HCT116 (cell line): Measurements from ENCODE around the gene DTD1. TPM values are rescaled to one million over a fixed set of nuclear protein-coding genes. Genes with fewer than 3 reads are reported as not detected.

Experiments
- ATAC-seq: fragments of 200-7000 bp; cut with Tn5 transposase; 2 replicates; pipeline ENCODE4 v1.9.1; 2020; ENCODE audit warnings: mild to moderate bottlenecking, moderate library complexity
- BruUV-seq: library from RNA; stranded (reverse); fragments of 400-500 nt; replicated peaks from 2 replicates; lab custom pipeline; 2021; lab: Mats Ljungman, UMichigan
- CTCF ChIA-PET: fragments of 300-600 bp; sonication (Branson Sonifier 250); formaldehyde crosslinking; loops from one replicate; lab custom pipeline; 2021; ENCODE audit warnings: antibody characterized with exemption; lab: Charles Lee
- POLR2A ChIA-PET: fragments of 300-600, 350-600 bp; sonication (Branson Sonifier 250); formaldehyde crosslinking; loops from one replicate; lab custom pipeline; 2021; ENCODE audit warnings: antibody characterized with exemption; lab: Charles Lee
- RAD21 ChIA-PET, 2 experiments: fragments of 300-600 bp; sonication (Branson Sonifier 250); formaldehyde crosslinking; loops; one replicate each; lab custom pipeline; 2023; ENCODE audit warnings: low total read pairs in 2 of 2; ENCODE audit not compliant: uncharacterized antibody in 2 of 2, unreplicated experiment in 2 of 2, low non-redundant PET in 1 of 2; lab: Charles Lee
- DNase-seq: peaks from one replicate; pipeline ENCODE4 v3.0.0-alpha.2; 2010; ENCODE audit warnings: low read depth, low spot score
- H2AFZ ChIP-seq: fragments of 200-600 bp; shearing (Covaris generic), sonication (generic); 2 replicates; pipeline ENCODE4 v1.6.1; 2017; ENCODE audit warnings: low read depth, mixed run types, mixed read lengths, antibody characterized with exemption, low read length; ENCODE audit not compliant: poor library complexity, severe bottlenecking
- H3K27ac ChIP-seq: 2 replicates; pipeline ENCODE4 v1.5.1; 2012; ENCODE audit warnings: low read depth, low read length
- H3K27me3 ChIP-seq: fragments of 200-600 bp; sonication (generic); 2 replicates; pipeline ENCODE4 v1.6.1; 2016; ENCODE audit warnings: mixed run types, low read length, mixed read lengths; ENCODE audit not compliant: insufficient read depth
- H3K36me3 ChIP-seq, 2 experiments: fragments of 200-500 bp in 1 of 2; fragments of 200-600 bp in 1 of 2; sonication (Bioruptor generic) in 1 of 2; sonication (generic) in 1 of 2; 2 replicates each; pipeline versions ENCODE4 v1.5.1 to v1.6.1; 2014 to 2016; ENCODE audit warnings: low read length in 2 of 2, inconsistent platforms in 1 of 2, mixed read lengths in 1 of 2, mixed run types in 1 of 2; ENCODE audit not compliant: insufficient read depth in 2 of 2, control insufficient read depth in 1 of 2
- H3K4me1 ChIP-seq, 2 experiments: fragments of 200-600 bp in 1 of 2; sonication (generic) in 1 of 2; 2 replicates each; pipeline versions ENCODE4 v1.5.1 to v1.6.1; 2012 to 2017; ENCODE audit warnings: low read length in 2 of 2, inconsistent platforms in 1 of 2, mild to moderate bottlenecking in 1 of 2, mixed read lengths in 1 of 2, mixed run types in 1 of 2, moderate library complexity in 1 of 2; ENCODE audit not compliant: insufficient read depth in 2 of 2, control insufficient read depth in 1 of 2
- H3K4me2 ChIP-seq: fragments of 200-600 bp; sonication (generic); 2 replicates; pipeline ENCODE4 v1.6.1; 2017; ENCODE audit warnings: mixed run types, low read length, mixed read lengths
- H3K4me3 ChIP-seq, 2 experiments: fragments of 200-600 bp in 1 of 2; sonication (generic) in 1 of 2; replicated peaks in 1 of 2; 2 replicates each; pipeline ENCODE4 v1.5.1; 2011 to 2016; ENCODE audit warnings: low read length in 2 of 2, control low read depth in 1 of 2, low read depth in 1 of 2, mild to moderate bottlenecking in 1 of 2, mixed read lengths in 1 of 2, mixed run types in 1 of 2
- H3K79me2 ChIP-seq: fragments of 200-600 bp; sonication (generic); 2 replicates; pipeline ENCODE4 v1.6.1; 2017; ENCODE audit warnings: mild to moderate bottlenecking, mixed run types, low read length, moderate library complexity, mixed read lengths; ENCODE audit not compliant: insufficient read depth
- H3K9ac ChIP-seq: fragments of 200-600 bp; sonication (generic); 2 replicates; pipeline ENCODE4 v1.6.1; 2016; ENCODE audit warnings: low read length, mixed read lengths
- H3K9me2 ChIP-seq: fragments of 200-600 bp; sonication (generic), shearing (Covaris generic); 2 replicates; pipeline ENCODE4 v1.6.1; 2017; ENCODE audit warnings: mixed run types, mild to moderate bottlenecking, moderate library complexity; ENCODE audit not compliant: insufficient read depth
- H3K9me3 ChIP-seq, 2 experiments: fragments of 200-500 bp in 1 of 2; fragments of 200-600 bp in 1 of 2; sonication (Bioruptor generic) in 1 of 2; sonication (generic) in 1 of 2; 2 replicates each; pipeline ENCODE4 v1.6.1; 2014 to 2017; ENCODE audit warnings: low read length in 2 of 2, mixed read lengths in 2 of 2, inconsistent platforms in 1 of 2, low read depth in 1 of 2, mild to moderate bottlenecking in 1 of 2, mixed run types in 1 of 2, moderate library complexity in 1 of 2; ENCODE audit not compliant: control insufficient read depth in 1 of 2, insufficient read depth in 1 of 2
- H4K20me1 ChIP-seq: fragments of 200-600 bp; sonication (generic), shearing (Covaris generic); 2 replicates; pipeline ENCODE4 v1.6.1; 2017; ENCODE audit warnings: mixed run types, mild to moderate bottlenecking, moderate library complexity; ENCODE audit not compliant: insufficient read depth
- CEBPB ChIP-seq: IDR thresholded peaks from 2 replicates; pipeline ENCODE4 v1.6.1; 2012; ENCODE audit warnings: low read depth
- CTCF ChIP-seq, 3 experiments: fragments of 200-600 bp in 1 of 3; sonication (generic) in 1 of 3; IDR thresholded peaks in 2 of 3; conservative IDR thresholded peaks in 1 of 3; 2 replicates each; pipeline ENCODE4 v1.5.1; 2012 to 2017; ENCODE audit warnings: low read depth in 2 of 3, low read length in 2 of 3, antibody characterized with exemption in 1 of 3, borderline replicate concordance in 1 of 3, control low read depth in 1 of 3, mild to moderate bottlenecking in 1 of 3, mixed read lengths in 1 of 3, mixed run types in 1 of 3, moderate library complexity in 1 of 3; ENCODE audit not compliant: insufficient read depth in 1 of 3
- EGR1 ChIP-seq: IDR thresholded peaks from 2 replicates; pipeline ENCODE4 v1.6.1; 2012; ENCODE audit warnings: low read depth
- EZH2 ChIP-seq: fragments of 200-600 bp; sonication (generic); IDR thresholded peaks from 2 replicates; pipeline ENCODE4 v1.6.1; 2017; ENCODE audit warnings: antibody characterized with exemption, mixed run types
- MAX ChIP-seq: IDR thresholded peaks from 2 replicates; pipeline ENCODE4 v1.6.1; 2012
- POLR2A ChIP-seq: IDR thresholded peaks from 2 replicates; pipeline ENCODE4 v1.7.0; 2011; ENCODE audit warnings: borderline replicate concordance; ENCODE audit not compliant: insufficient read depth, insufficient read length; ENCODE audit errors: extremely low read depth
- REST ChIP-seq: IDR thresholded peaks from 2 replicates; pipeline ENCODE4 v1.6.1; 2012; ENCODE audit warnings: low read depth
- SIN3A ChIP-seq: IDR thresholded peaks from 2 replicates; pipeline ENCODE4 v1.6.1; 2012; ENCODE audit warnings: low read depth
- SP1 ChIP-seq: IDR thresholded peaks from 2 replicates; pipeline ENCODE4 v1.6.1; 2012; ENCODE audit warnings: low read depth
- SRF ChIP-seq: IDR thresholded peaks from 2 replicates; pipeline ENCODE4 v1.6.1; 2012; ENCODE audit warnings: low read depth
- YY1 ChIP-seq: IDR thresholded peaks from 2 replicates; pipeline ENCODE4 v1.6.1; 2011; ENCODE audit warnings: low read length, low read depth, moderate library complexity, mild to moderate bottlenecking; ENCODE audit not compliant: insufficient replicate concordance; ENCODE audit errors: extremely low read depth
- ZBTB33 ChIP-seq: IDR thresholded peaks from 2 replicates; pipeline ENCODE4 v1.6.1; 2011; ENCODE audit warnings: mild to moderate bottlenecking, low read length, moderate library complexity; ENCODE audit not compliant: insufficient replicate concordance; ENCODE audit errors: extremely low read depth
- ZFX ChIP-seq: fragments of 450-650 bp; IDR thresholded peaks from 2 replicates; pipeline ENCODE4 v1.6.1; 2017
- intact Hi-C: fragments of 100-400 bp; cut with micrococcal nuclease; formaldehyde crosslinking; loops from 2 replicates; pipeline ENCODE4 v1.10.0; 2022
- total RNA-seq: library from RNA; stranded (reverse); gene quantifications from one replicate; pipeline ENCODE4 v1.2.1, GENCODE V29; 2021; ENCODE audit not compliant: unreplicated experiment

The DTD1 gene
- total RNA-seq, 1 experiment from 2014 or later = 54.5 TPM

GRCh38 chr20:18738055-18738454 lies 150.2 kb downstream of the DTD1 start:
- peaks cover 0 to 8% of the 10 kb centered on the region in 2 experiments; a peak in 1 of 4 replicates for H3K4me1 ChIP-seq
- no peaks in the 10 kb centered on the region for H4K20me1 ChIP-seq
- H3K36me3 ChIP-seq = no peaks in the 10 kb centered on the region
- H3K4me3 ChIP-seq = no peak overlapping the region
- RAD21 ChIA-PET = no interaction called here
- H3K9me3 ChIP-seq = no peaks in the 10 kb centered on the region
- H3K27me3 ChIP-seq = no peaks in the 10 kb centered on the region
- POLR2A ChIA-PET = no interaction called here
- H3K9me2 ChIP-seq = no peaks in the 10 kb centered on the region
- H3K4me2 ChIP-seq = no peak overlapping the region
- H3K9ac ChIP-seq = no peak overlapping the region
- peak; percentile 47; the same call in 1 of the 2 replicates for ATAC-seq
- TF ChIP-seq REST (no peak), EGR1 (no peak), CTCF (IDR thresholded peaks at IDR 0.05 in 2 of 3, conservative IDR thresholded peaks at IDR 0.05 in 1 of 3; ENCODE audit: borderline replicate concordance in 1 of 3, insufficient read depth in 1 of 3, low read depth in 2 of 3, low read length in 2 of 3) (no peak), MAX (no peak), SRF (no peak), SIN3A (no peak), POLR2A (no peak), ZBTB33 (no peak), CEBPB (no peak), SP1 (no peak), ZFX (no peak), EZH2 (no peak), YY1 (no peak)
- TF ChIP-seq, all 23 proteins: peak for 0
- CTCF ChIA-PET = no interaction called here
- Histone ChIP-seq H2AFZ (no peak overlapping the region), H3K27ac (no peak overlapping the region), H3K79me2 (no peaks in the 10 kb centered on the region)
- intact Hi-C loops = no loop called here
- DNase-seq = no peak
- no TSS peak for BruUV-seq
